Upper lobe of right lung (tissue), 1 donor: ENCODE results near the gene HNRNPA0. TPM values are rescaled to one million over a fixed set of nuclear protein-coding genes. Genes with fewer than 3 reads are reported as not detected.
A peak's percentile ranks its signal among the peaks of the same experiment; 100 is the strongest.

Experiments used
- ATAC-seq: fragments of 200-7000 bp; cut with Tn5 transposase; one replicate; pipeline ENCODE4 v1.9.1; 2020; ENCODE audit warnings: mild to moderate bottlenecking, moderate library complexity
- DNase-seq: peaks from one replicate; pipeline ENCODE4 v3.0.0-alpha.2; 2020
- H3K27ac ChIP-seq: fragments of 200-600 bp; one replicate; pipeline ENCODE4 v1.8.0; 2022
- H3K27me3 ChIP-seq: fragments of 200-600 bp; one replicate; pipeline ENCODE4 v1.8.0; 2022; ENCODE audit warnings: mild to moderate bottlenecking
- H3K36me3 ChIP-seq: fragments of 200-600 bp; one replicate; pipeline ENCODE4 v1.8.0; 2022
- H3K4me1 ChIP-seq: fragments of 200-600 bp; one replicate; pipeline ENCODE4 v1.8.0; 2022
- H3K4me3 ChIP-seq: fragments of 200-600 bp; one replicate; pipeline ENCODE4 v1.8.0; 2022; ENCODE audit warnings: mild to moderate bottlenecking
- H3K9me3 ChIP-seq: fragments of 200-600 bp; one replicate; pipeline ENCODE4 v1.8.0; 2022
- intact Hi-C: fragments of 100-400 bp; cut with DNase I; formaldehyde crosslinking; loops from one replicate; pipeline ENCODE4 v1.11.0; 2022
- total RNA-seq: library from RNA; stranded (reverse); fragmentation: NEBNext Ultra II Directional; extraction: Animal tissue kit (Norgen Biotek cat#: 25700); gene quantifications from one replicate; pipeline ENCODE4 v1.2.1, GENCODE V29; 2021
- TF ChIP-seq, protein P1 (sequence below): fragments of 200-600 bp; IDR thresholded peaks from one replicate; pipeline ENCODE4 v1.8.0; 2022; ENCODE audit warnings: antibody characterized with exemption
- donor health status: DM: no; HTN: yes; CAD: no; lungs with severe emphysema.

Gene HNRNPA0
- total RNA-seq, 1 donor from 2014 or later: 22.8 TPM

DNA sequence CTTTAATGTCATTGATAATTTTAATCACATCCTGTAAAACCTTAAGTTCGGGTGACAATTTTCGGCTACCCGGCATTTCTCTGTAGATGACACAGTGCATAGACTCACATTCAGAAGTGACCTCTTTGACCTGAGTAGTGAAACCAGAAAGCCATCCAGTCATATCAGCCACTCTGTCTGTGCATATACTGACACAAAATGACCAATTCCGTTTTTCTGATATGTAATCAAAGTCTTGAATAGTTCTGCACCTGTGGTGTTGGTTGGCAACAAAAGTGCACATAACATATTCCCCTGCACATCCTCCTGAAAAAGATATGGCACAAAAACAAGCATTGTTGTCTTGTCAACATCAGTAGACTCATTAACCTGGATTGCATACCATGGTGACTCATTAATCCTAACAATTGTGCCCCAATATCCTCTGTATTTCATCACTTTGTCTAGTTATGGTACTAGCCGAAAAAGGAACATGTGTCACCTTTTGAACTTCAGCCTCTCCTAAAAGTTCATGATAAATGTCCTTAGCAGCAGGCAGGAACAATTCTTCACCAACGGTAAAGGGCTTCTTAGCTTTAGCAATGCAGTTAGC is 4.6 kb upstream of the HNRNPA0 start:
- H3K4me3 ChIP-seq: no peak overlapping the region
- H3K4me1 ChIP-seq: no peaks in the 10 kb centered on the region
- H3K9me3 ChIP-seq: no peaks in the 10 kb centered on the region
- intact Hi-C loops: no loop called here
- TF ChIP-seq, protein P1, sequence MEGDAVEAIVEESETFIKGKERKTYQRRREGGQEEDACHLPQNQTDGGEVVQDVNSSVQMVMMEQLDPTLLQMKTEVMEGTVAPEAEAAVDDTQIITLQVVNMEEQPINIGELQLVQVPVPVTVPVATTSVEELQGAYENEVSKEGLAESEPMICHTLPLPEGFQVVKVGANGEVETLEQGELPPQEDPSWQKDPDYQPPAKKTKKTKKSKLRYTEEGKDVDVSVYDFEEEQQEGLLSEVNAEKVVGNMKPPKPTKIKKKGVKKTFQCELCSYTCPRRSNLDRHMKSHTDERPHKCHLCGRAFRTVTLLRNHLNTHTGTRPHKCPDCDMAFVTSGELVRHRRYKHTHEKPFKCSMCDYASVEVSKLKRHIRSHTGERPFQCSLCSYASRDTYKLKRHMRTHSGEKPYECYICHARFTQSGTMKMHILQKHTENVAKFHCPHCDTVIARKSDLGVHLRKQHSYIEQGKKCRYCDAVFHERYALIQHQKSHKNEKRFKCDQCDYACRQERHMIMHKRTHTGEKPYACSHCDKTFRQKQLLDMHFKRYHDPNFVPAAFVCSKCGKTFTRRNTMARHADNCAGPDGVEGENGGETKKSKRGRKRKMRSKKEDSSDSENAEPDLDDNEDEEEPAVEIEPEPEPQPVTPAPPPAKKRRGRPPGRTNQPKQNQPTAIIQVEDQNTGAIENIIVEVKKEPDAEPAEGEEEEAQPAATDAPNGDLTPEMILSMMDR: no peak
- ATAC-seq (no peak), DNase-seq (no peak)
- H3K27me3 ChIP-seq: no peaks in the 10 kb centered on the region
- H3K36me3 ChIP-seq: no peaks in the 10 kb centered on the region
- no peak overlapping the region for H3K27ac ChIP-seq

DNA sequence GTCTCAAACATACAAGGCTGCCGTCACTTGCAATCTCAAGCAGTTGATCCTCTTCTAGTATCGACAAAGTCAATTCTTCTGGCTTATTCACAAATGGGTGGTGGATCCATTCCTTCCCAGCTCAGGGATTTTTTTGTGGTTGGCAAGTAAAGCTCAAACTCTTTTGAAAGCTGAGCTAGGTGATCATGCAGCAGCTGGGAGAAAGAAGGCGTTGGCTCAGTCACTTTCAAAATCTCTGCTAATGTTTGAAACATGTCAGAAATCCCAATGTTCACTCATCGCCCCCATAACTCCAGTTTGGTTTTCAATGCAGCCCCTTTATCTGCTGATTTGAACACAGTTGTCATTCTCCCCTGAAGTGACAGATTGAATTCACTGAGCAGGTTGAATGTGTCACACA is 4.0 kb upstream of the HNRNPA0 start:
- Histone ChIP-seq H3K4me3 (no peak overlapping the region), H3K36me3 (no peaks in the 10 kb centered on the region), H3K4me1 (no peaks in the 10 kb centered on the region), H3K27ac (no peak overlapping the region), H3K9me3 (no peaks in the 10 kb centered on the region), H3K27me3 (no peaks in the 10 kb centered on the region)
- ATAC-seq: no peak
- intact Hi-C loops: no loop called here
- DNase-seq: no peak
- TF ChIP-seq, protein P1: no peak

DNA sequence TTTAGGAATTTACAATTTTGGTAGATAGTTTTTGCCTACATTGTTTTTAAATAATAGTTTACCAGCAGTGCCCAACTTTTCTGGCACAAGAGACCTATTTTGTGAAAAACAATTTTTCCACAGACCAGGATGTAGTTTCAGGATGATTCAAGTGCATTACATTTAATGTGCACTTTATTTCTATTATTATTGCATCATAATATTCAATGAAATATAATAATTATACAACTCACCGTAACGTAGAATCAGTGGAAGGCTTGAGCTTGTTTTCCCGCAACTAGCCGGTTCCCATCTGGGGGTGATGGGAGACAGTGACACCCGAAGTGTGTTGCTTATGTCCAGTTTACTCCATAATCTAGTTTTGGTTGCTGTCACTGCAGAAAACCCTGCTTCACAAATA is 3.5 kb upstream of the HNRNPA0 start:
- Histone ChIP-seq H3K4me3 (no peak overlapping the region), H3K27ac (no peak overlapping the region), H3K9me3 (no peaks in the 10 kb centered on the region), H3K27me3 (no peaks in the 10 kb centered on the region), H3K36me3 (no peaks in the 10 kb centered on the region), H3K4me1 (no peaks in the 10 kb centered on the region)
- ATAC-seq (no peak), DNase-seq (no peak)
- intact Hi-C loops: no loop called here
- TF ChIP-seq, protein P1: no peak

DNA sequence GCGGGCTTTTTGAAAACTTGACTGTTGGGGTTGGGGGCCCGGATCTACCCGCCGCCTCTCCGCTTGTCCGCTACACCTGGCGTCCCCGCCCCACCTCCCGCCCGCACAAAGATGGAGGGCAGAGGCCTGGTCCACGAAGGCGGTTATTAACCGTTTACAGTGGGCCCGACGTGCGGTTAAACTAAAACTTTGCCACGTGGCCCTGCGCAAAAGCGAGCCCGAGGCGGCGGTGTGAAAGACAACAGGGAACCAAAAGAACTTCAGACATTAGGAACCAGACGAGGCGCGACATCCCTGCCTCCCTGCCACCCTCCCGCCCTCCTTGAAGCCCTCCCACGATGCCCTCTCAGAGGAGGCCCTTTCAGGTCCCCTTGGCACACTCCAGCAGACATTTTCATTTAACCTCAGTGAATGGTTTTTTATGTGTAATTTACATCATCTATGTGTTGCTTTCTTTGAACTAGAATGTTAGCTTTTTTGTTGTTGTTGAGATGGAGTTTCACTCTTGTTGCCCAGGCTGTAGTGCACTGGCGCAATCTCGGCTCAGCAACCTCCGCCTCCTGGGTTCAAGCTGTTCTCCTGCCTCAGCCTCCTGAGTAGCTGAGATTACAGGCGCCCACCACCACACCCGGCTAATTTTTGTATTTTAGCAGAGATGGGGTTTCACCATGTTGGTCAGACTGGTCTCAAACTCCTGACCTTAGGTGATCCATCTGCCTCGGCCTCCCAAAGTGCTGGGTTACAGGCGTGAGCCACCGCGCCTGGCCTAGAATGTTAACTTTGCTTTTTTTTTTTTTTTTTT is 999 bp upstream of the HNRNPA0 start:
- TF ChIP-seq, protein P1: no peak
- DNase-seq: no peak
- Histone ChIP-seq H3K4me1 (peaks cover 16% of the 10 kb centered on the region), H3K27ac (peak overlapping the region; percentile 100), H3K4me3 (peak overlapping the region; percentile 82), H3K36me3 (peaks cover 9% of the 10 kb centered on the region), H3K9me3 (no peaks in the 10 kb centered on the region), H3K27me3 (no peaks in the 10 kb centered on the region)
- ATAC-seq: peak; percentile 48
- intact Hi-C loops: no loop called here

DNA sequence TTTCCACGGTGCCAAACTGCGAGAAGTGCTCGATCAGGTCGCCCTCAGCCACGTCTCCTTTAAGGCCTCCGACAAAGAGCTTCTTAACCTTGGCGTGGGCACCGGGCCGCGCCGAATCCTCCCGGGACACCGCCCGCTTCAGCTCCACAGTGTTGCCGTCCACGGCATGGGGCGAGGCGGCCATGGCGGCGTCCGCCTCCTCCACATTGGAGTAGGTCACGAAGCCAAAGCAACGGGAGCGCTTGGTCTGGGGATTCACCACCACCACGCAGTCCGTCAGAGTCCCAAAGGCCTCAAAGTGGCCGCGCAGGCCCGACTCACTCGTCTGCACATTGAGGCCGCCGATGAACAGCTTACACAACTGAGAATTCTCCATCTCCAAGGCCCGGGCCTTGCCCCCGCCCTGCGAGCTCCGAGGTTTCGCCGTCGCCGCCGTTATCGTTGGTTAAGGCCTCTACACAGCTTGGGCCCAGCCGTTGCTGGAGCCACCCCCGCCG is 424 bp downstream of the HNRNPA0 start:
- Histone ChIP-seq H3K36me3 (peaks cover 9% of the 10 kb centered on the region), H3K4me1 (peaks cover 16% of the 10 kb centered on the region), H3K4me3 (peak overlapping the region; percentile 82), H3K27me3 (no peaks in the 10 kb centered on the region), H3K9me3 (no peaks in the 10 kb centered on the region), H3K27ac (peak overlapping the region; percentile 100)
- DNase-seq (no peak), ATAC-seq (peak; percentile 42)
- TF ChIP-seq, protein P1: no peak
- intact Hi-C loops: no loop called here
